ENCODE data around the gene SSNA1.

SSNA1 gene

GRCh38 chr9:137232101-137232500 lies 43.6 kb downstream of the SSNA1 start:
- Histone ChIP-seq H3K9me3 (ENCODE audit: insufficient read depth, low read length) (no peaks in the 10 kb centered on the region), H3K4me1 (ENCODE audit: insufficient read depth, insufficient read length) (peaks cover 49% of the 10 kb centered on the region), H3K9ac (ENCODE audit: insufficient read length, low read depth) (no peak overlapping the region), H3K36me3 (ENCODE audit: insufficient read depth, insufficient read length, low read length) (peaks cover 3% of the 10 kb centered on the region), H3K27me3 (ENCODE audit: insufficient read depth, insufficient read length) (no peaks in the 10 kb centered on the region), H3K4me3 (ENCODE audit: insufficient read length, low read depth) (no peak overlapping the region)
- DNase-seq (ENCODE audit: low read depth, low spot score): no peak
- TF ChIP-seq ZNF274 (IDR thresholded peaks at IDR 0.05; ENCODE audit: low read depth, low read length) (no peak), YY1 (IDR thresholded peaks at IDR 0.05; ENCODE audit: insufficient read depth, insufficient read length) (no peak), SUZ12 (IDR thresholded peaks at IDR 0.05; ENCODE audit: extremely low read depth, insufficient read depth, insufficient read length) (no peak)

GRCh38 chr9:137232510-137232909 lies 44.0 kb downstream of the SSNA1 start:
- Histone ChIP-seq H3K4me3 (ENCODE audit: insufficient read length, low read depth) (no peak overlapping the region), H3K9me3 (ENCODE audit: insufficient read depth, low read length) (no peaks in the 10 kb centered on the region), H3K27me3 (ENCODE audit: insufficient read depth, insufficient read length) (no peaks in the 10 kb centered on the region), H3K4me1 (ENCODE audit: insufficient read depth, insufficient read length) (peaks cover 50% of the 10 kb centered on the region), H3K36me3 (ENCODE audit: insufficient read depth, insufficient read length, low read length) (peaks cover 3% of the 10 kb centered on the region), H3K9ac (ENCODE audit: insufficient read length, low read depth) (no peak overlapping the region)
- TF ChIP-seq SUZ12 (IDR thresholded peaks at IDR 0.05; ENCODE audit: extremely low read depth, insufficient read depth, insufficient read length) (no peak), ZNF274 (IDR thresholded peaks at IDR 0.05; ENCODE audit: low read depth, low read length) (no peak), YY1 (IDR thresholded peaks at IDR 0.05; ENCODE audit: insufficient read depth, insufficient read length) (no peak)
- DNase-seq (ENCODE audit: low read depth, low spot score): no peak

- Histone ChIP-seq H3K4me1 (ENCODE audit: insufficient read depth, insufficient read length) (peaks cover 54% of the 10 kb centered on the region), H3K27me3 (ENCODE audit: insufficient read depth, insufficient read length) (no peaks in the 10 kb centered on the region), H3K4me3 (ENCODE audit: insufficient read length, low read depth) (no peak overlapping the region), H3K36me3 (ENCODE audit: insufficient read depth, insufficient read length, low read length) (peaks cover 5% of the 10 kb centered on the region), H3K9me3 (ENCODE audit: insufficient read depth, low read length) (no peaks in the 10 kb centered on the region), H3K9ac (ENCODE audit: insufficient read length, low read depth) (no peak overlapping the region)
- no peak for TF ChIP-seq SUZ12 (IDR thresholded peaks at IDR 0.05; ENCODE audit: extremely low read depth, insufficient read depth, insufficient read length)
- TF ChIP-seq YY1 (IDR thresholded peaks at IDR 0.05; ENCODE audit: insufficient read depth, insufficient read length): no peak
- no peak for TF ChIP-seq ZNF274 (IDR thresholded peaks at IDR 0.05; ENCODE audit: low read depth, low read length)
- no peak for DNase-seq (ENCODE audit: low read depth, low spot score)
These were observed 44.9 kb downstream of the SSNA1 start for GRCh38 chr9:137233143-137233980.

DNA sequence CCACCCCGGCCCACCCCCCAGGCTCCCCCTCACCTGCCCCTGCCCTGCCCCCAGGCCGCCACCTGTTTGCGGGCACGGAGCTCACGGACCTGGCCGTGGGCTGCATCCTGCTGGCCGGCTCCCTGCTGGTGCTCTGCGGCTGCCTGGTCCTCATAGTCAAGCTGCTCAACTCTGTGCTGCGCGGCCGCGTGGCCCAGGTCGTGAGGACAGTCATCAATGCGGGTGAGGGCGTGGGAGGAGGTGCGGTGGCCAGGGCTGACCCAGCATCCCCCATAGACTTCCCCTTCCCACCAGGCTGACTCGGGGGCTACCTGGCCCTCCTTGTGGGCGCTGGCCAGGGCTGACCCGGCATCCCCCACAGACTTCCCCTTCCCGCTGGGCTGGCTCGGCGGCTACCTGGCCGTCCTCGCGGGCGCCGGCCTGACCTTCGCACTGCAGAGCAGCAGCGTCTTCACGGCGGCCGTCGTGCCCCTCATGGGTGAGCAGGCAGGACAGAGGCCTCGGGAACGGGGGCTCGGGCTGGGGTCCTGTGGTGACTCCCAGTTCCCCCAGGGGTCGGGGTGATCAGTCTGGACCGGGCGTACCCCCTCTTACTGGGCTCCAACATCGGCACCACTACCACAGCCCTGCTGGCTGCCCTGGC lies 45.7 kb downstream of the SSNA1 start:
- H3K9ac ChIP-seq (ENCODE audit: insufficient read length, low read depth): peak overlapping the region; percentile 26
- H3K4me1 ChIP-seq (ENCODE audit: insufficient read depth, insufficient read length): peaks cover 54% of the 10 kb centered on the region
- TF ChIP-seq YY1 (IDR thresholded peaks at IDR 0.05; ENCODE audit: insufficient read depth, insufficient read length) (no peak), SUZ12 (IDR thresholded peaks at IDR 0.05; ENCODE audit: extremely low read depth, insufficient read depth, insufficient read length) (no peak), ZNF274 (IDR thresholded peaks at IDR 0.05; ENCODE audit: low read depth, low read length) (no peak)
- H3K4me3 ChIP-seq (ENCODE audit: insufficient read length, low read depth): no peak overlapping the region
- H3K36me3 ChIP-seq (ENCODE audit: insufficient read depth, insufficient read length, low read length): peaks cover 12% of the 10 kb centered on the region
- DNase-seq (ENCODE audit: low read depth, low spot score): no peak
- H3K9me3 ChIP-seq (ENCODE audit: insufficient read depth, low read length): no peaks in the 10 kb centered on the region
- H3K27me3 ChIP-seq (ENCODE audit: insufficient read depth, insufficient read length): no peaks in the 10 kb centered on the region

- peaks cover 50% of the 10 kb centered on the region for H3K4me1 ChIP-seq (ENCODE audit: insufficient read depth, insufficient read length)
- peak overlapping the region; percentile 26 for H3K9ac ChIP-seq (ENCODE audit: insufficient read length, low read depth)
- no peak overlapping the region for H3K4me3 ChIP-seq (ENCODE audit: insufficient read length, low read depth)
- TF ChIP-seq ZNF274 (IDR thresholded peaks at IDR 0.05; ENCODE audit: low read depth, low read length) (no peak), YY1 (IDR thresholded peaks at IDR 0.05; ENCODE audit: insufficient read depth, insufficient read length) (no peak), SUZ12 (IDR thresholded peaks at IDR 0.05; ENCODE audit: extremely low read depth, insufficient read depth, insufficient read length) (no peak)
- peaks cover 12% of the 10 kb centered on the region for H3K36me3 ChIP-seq (ENCODE audit: insufficient read depth, insufficient read length, low read length)
- H3K27me3 ChIP-seq (ENCODE audit: insufficient read depth, insufficient read length): no peaks in the 10 kb centered on the region
- H3K9me3 ChIP-seq (ENCODE audit: insufficient read depth, low read length): no peaks in the 10 kb centered on the region
- no peak for DNase-seq (ENCODE audit: low read depth, low spot score)
These were observed 46.4 kb downstream of the SSNA1 start for GRCh38 chr9:137234758-137235423.

DNA sequence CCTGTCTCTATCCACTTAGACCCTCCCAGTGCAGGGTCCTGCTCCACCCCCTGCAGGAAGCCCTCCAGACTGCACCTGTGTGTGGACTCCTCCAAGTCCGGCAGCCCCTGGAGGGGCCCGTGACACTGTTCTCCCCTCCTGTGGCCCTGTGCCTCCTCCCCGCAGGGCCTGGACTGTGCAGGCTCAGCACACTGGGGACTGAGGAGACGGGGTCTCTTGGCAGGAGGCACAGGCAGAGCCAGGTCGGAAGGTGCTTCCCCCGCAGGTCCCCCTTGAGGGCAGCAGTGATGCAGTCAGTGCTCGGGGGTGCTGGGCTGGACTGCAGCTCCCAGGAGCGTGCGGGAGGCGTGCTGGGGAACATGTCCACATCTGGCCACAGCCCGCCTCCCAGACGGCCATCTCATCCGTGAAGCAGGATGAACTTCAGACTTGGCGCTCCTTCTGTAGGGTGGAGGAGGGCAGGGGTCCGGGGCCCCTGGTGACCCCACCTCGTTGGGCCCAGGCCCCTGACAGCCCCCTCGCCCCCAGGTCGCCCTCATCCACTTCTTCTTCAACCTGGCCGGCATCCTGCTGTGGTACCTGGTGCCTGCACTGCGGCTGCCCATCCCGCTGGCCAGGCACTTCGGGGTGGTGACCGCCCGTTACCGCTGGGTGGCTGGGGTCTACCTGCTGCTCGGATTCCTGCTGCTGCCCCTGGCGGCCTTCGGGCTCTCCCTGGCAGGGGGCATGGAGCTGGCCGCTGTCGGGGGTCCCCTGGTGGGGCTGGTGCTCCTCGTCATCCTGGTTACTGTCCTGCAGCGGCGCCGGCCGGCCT lies 47.2 kb downstream of the SSNA1 start:
- Histone ChIP-seq H3K4me1 (ENCODE audit: insufficient read depth, insufficient read length) (peaks cover 44% of the 10 kb centered on the region), H3K9me3 (ENCODE audit: insufficient read depth, low read length) (no peaks in the 10 kb centered on the region), H3K4me3 (ENCODE audit: insufficient read length, low read depth) (no peak overlapping the region), H3K27me3 (ENCODE audit: insufficient read depth, insufficient read length) (no peaks in the 10 kb centered on the region), H3K9ac (ENCODE audit: insufficient read length, low read depth) (peak overlapping the region; percentile 57), H3K36me3 (ENCODE audit: insufficient read depth, insufficient read length, low read length) (peaks cover 12% of the 10 kb centered on the region)
- TF ChIP-seq SUZ12 (IDR thresholded peaks at IDR 0.05; ENCODE audit: extremely low read depth, insufficient read depth, insufficient read length): no peak
- TF ChIP-seq ZNF274 (IDR thresholded peaks at IDR 0.05; ENCODE audit: low read depth, low read length): no peak
- no peak for TF ChIP-seq YY1 (IDR thresholded peaks at IDR 0.05; ENCODE audit: insufficient read depth, insufficient read length)
- no peak for DNase-seq (ENCODE audit: low read depth, low spot score)
